GM12872 (cell line): ENCODE results near the gene ARFGEF3.

Experiments
- CTCF ChIP-seq: IDR thresholded peaks from 3 replicates; pipeline ENCODE4 v1.5.1; 2011; ENCODE audit warnings: low read depth, mild to moderate bottlenecking, low read length, moderate library complexity; ENCODE audit not compliant: insufficient read depth

ARFGEF3 gene

GRCh38 chr6:138286698-138287097 is 125.0 kb downstream of the ARFGEF3 start:
- TF ChIP-seq CTCF, result no peak

- TF ChIP-seq CTCF, result peak; percentile 85
Observed at GRCh38 chr6:138287144-138287955, 125.6 kb downstream of the ARFGEF3 start.

GRCh38 chr6:138289739-138290138 is 128.0 kb downstream of the ARFGEF3 start:
- TF ChIP-seq CTCF, result peak; percentile 40; the same call in 2 of the 3 replicates

GRCh38 chr6:138290423-138290962 is 128.8 kb downstream of the ARFGEF3 start:
- TF ChIP-seq CTCF, result no peak

GRCh38 chr6:138291036-138291848 is 129.5 kb downstream of the ARFGEF3 start:
- no peak for TF ChIP-seq CTCF

GRCh38 chr6:138291849-138292181 is 130.1 kb downstream of the ARFGEF3 start:
- no peak for TF ChIP-seq CTCF

- no peak for TF ChIP-seq CTCF
Observed at GRCh38 chr6:138292482-138292881, 130.7 kb downstream of the ARFGEF3 start.
